Large intestine (tissue), 3 donors: ENCODE results near the gene FOXP1. TPM values are rescaled to one million over a fixed set of nuclear protein-coding genes. Genes with fewer than 3 reads are reported as not detected.

ENCODE experiments used
- DNase-seq, 2 donors: peaks; one replicate each; pipeline versions ENCODE4 v3.0.0 to v3.0.0-alpha.2; 2013
- H3K27ac ChIP-seq: one replicate; pipeline ENCODE4 v1.5.1; 2013; ENCODE audit warnings: low read length
- H3K27me3 ChIP-seq: 2 replicates; pipeline ENCODE4 v1.6.1; 2013; ENCODE audit warnings: low read length; ENCODE audit not compliant: control insufficient read depth, insufficient read depth
- H3K36me3 ChIP-seq: 2 replicates; pipeline ENCODE4 v1.6.1; 2013; ENCODE audit warnings: low read length; ENCODE audit not compliant: control insufficient read depth, insufficient read depth
- H3K4me1 ChIP-seq: one replicate; pipeline ENCODE4 v1.6.1; 2013; ENCODE audit warnings: low read length; ENCODE audit not compliant: control insufficient read depth, insufficient read depth
- H3K4me3 ChIP-seq: one replicate; pipeline ENCODE4 v1.5.1; 2013; ENCODE audit warnings: low read length
- H3K9me3 ChIP-seq: one replicate; pipeline ENCODE4 v1.6.1; 2013; ENCODE audit warnings: mild to moderate bottlenecking, low read depth, low read length, moderate library complexity; ENCODE audit not compliant: control insufficient read depth
- WGBS: methylation state at CpG from one replicate; pipeline ENCODE4 v1.1.5; 2013; ENCODE audit warnings: low lambda C conversion rate; ENCODE audit not compliant: insufficient coverage; 5-methylcytosine and 5-hydroxymethylcytosine counted together
- polyA plus RNA-seq: library from polyadenylated mRNA; unstranded; fragments of 120-200 nt; gene quantifications from one replicate; pipeline ENCODE4 v1.2.1, GENCODE V29; 2013

Gene FOXP1
- polyA plus RNA-seq, 1 donor, result 64.1 TPM

- H3K4me3 ChIP-seq, result no peak overlapping the region
- peaks cover 9% of the 10 kb centered on the region for H3K4me1 ChIP-seq
- no peaks in the 10 kb centered on the region for H3K9me3 ChIP-seq
- no peaks in the 10 kb centered on the region for H3K27me3 ChIP-seq
- H3K27ac ChIP-seq, result no peak overlapping the region
- no peak for DNase-seq
- peaks cover 8% of the 10 kb centered on the region for H3K36me3 ChIP-seq
- 71% methylated on average over 1 of the region's 9 CpGs for WGBS
These were observed 480.1 kb downstream of the FOXP1 start for GRCh38 chr3:71103430-71103921.

GRCh38 chr3:71102111-71102983 lies 481.2 kb downstream of the FOXP1 start:
- Histone ChIP-seq H3K4me3 (no peak overlapping the region), H3K4me1 (peaks cover 9% of the 10 kb centered on the region), H3K36me3 (peaks cover 8% of the 10 kb centered on the region), H3K27me3 (no peaks in the 10 kb centered on the region), H3K9me3 (no peaks in the 10 kb centered on the region), H3K27ac (peak overlapping the region; percentile 38)
- 58% methylated on average over 4 of the region's 11 CpGs for WGBS
- DNase-seq, result peak; percentile 40 to 55

DNA sequence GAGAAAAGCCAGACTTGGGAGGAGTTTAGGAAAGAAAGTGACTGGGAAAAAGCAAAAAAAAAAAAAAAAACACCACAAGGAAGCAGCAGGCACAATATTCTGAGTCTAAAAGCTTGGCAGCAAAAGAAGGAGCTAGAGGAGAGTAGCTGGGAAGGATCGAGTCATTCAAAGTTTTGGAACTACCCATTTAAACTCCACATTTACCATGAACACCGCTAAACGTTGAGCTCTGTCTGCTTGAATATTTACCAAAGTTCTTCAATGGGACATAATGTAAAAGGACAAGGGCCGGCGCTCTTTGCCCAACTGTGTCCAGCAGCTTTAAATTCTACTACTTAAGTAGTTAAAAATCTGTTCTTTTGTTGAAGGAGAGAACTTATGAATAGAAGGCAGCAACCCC lies 481.9 kb downstream of the FOXP1 start:
- 80% methylated on average over 2 of the region's 5 CpGs for WGBS
- DNase-seq, result no peak
- Histone ChIP-seq H3K27ac (peak overlapping the region; percentile 5), H3K36me3 (peaks cover 8% of the 10 kb centered on the region), H3K9me3 (no peaks in the 10 kb centered on the region), H3K4me3 (no peak overlapping the region), H3K27me3 (no peaks in the 10 kb centered on the region), H3K4me1 (peaks cover 9% of the 10 kb centered on the region)

DNA sequence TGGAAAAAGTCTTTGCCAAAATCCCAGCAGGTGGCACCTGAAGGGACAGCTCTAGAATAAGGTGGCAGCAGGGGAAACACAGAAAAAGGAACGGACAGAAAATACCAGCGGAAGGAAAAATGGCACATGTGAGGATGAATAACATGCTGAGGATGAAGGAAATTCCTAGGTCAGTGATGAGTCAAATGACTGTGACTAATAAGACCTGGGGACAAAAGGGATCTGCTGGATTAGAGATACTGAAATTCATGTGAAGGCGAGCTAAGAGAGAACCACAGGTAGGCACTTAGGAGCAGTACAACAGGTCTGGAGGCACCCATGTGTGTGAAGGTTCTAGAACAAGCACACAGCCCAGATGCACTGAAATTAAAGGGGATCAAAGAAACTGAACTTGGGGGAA lies 482.5 kb downstream of the FOXP1 start:
- Histone ChIP-seq H3K27me3 (no peaks in the 10 kb centered on the region), H3K27ac (no peak overlapping the region), H3K4me3 (no peak overlapping the region), H3K9me3 (no peaks in the 10 kb centered on the region), H3K36me3 (peaks cover 8% of the 10 kb centered on the region), H3K4me1 (peaks cover 9% of the 10 kb centered on the region)
- 94% methylated on average over 2 of the region's 3 CpGs for WGBS
- no peak for DNase-seq

GRCh38 chr3:71099997-71100719 lies 483.4 kb downstream of the FOXP1 start:
- Histone ChIP-seq H3K27me3 (no peaks in the 10 kb centered on the region), H3K4me1 (peaks cover 9% of the 10 kb centered on the region), H3K9me3 (no peaks in the 10 kb centered on the region), H3K4me3 (no peak overlapping the region), H3K27ac (no peak overlapping the region), H3K36me3 (peaks cover 8% of the 10 kb centered on the region)
- DNase-seq, result no peak
- WGBS, result no CpG with 5 or more reads among the region's 6 CpGs

- peaks cover 2% of the 10 kb centered on the region for H3K4me1 ChIP-seq
- no CpG with 5 or more reads among the region's 5 CpGs for WGBS
- no peak overlapping the region for H3K4me3 ChIP-seq
- H3K36me3 ChIP-seq, result peaks cover 4% of the 10 kb centered on the region
- no peaks in the 10 kb centered on the region for H3K9me3 ChIP-seq
- H3K27me3 ChIP-seq, result no peaks in the 10 kb centered on the region
- no peak for DNase-seq
- no peak overlapping the region for H3K27ac ChIP-seq
These were observed 486.0 kb downstream of the FOXP1 start for GRCh38 chr3:71097557-71097956.

- H3K36me3 ChIP-seq, result peaks cover 3% of the 10 kb centered on the region
- H3K27ac ChIP-seq, result no peak overlapping the region
- H3K4me3 ChIP-seq, result no peak overlapping the region
- WGBS, result no CpG with 5 or more reads among the region's 1 CpG
- no peaks in the 10 kb centered on the region for H3K4me1 ChIP-seq
- no peaks in the 10 kb centered on the region for H3K27me3 ChIP-seq
- no peaks in the 10 kb centered on the region for H3K9me3 ChIP-seq
- no peak for DNase-seq
These were observed 487.8 kb downstream of the FOXP1 start for GRCh38 chr3:71095511-71096291.

GRCh38 chr3:71094658-71095209 lies 488.8 kb downstream of the FOXP1 start:
- no peak overlapping the region for H3K27ac ChIP-seq
- no peak for DNase-seq
- 80% methylated on average over 1 of the region's 5 CpGs for WGBS
- H3K27me3 ChIP-seq, result no peaks in the 10 kb centered on the region
- H3K4me1 ChIP-seq, result no peaks in the 10 kb centered on the region
- H3K36me3 ChIP-seq, result peaks cover 3% of the 10 kb centered on the region
- no peak overlapping the region for H3K4me3 ChIP-seq
- H3K9me3 ChIP-seq, result no peaks in the 10 kb centered on the region

DNA sequence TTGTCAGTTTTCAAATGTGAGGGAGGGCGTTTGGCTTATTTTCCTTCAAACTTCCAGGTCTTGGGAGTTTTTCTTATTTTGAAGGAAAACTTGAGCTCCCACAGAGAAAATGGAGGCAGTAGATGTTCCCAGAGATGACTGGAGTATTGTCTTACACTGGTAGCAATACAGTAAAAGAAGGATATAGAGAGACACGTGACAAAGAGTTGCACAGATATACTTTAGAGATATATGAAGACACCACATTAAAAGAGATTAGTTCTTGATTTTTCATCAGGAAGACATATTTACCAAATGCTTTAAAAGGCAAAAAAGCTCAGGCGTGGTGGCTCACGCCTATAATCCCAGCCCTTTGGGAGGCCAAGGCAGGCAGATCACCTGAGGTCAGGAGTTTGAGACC lies 490.9 kb downstream of the FOXP1 start:
- Histone ChIP-seq H3K4me1 (no peaks in the 10 kb centered on the region), H3K27ac (no peak overlapping the region), H3K4me3 (no peak overlapping the region), H3K9me3 (no peaks in the 10 kb centered on the region), H3K36me3 (peaks cover 3% of the 10 kb centered on the region), H3K27me3 (no peaks in the 10 kb centered on the region)
- DNase-seq, result no peak
- WGBS, result 100% methylated on average over 1 of the region's 4 CpGs

GRCh38 chr3:71090207-71090606 lies 493.3 kb downstream of the FOXP1 start:
- WGBS, result 89% methylated on average over 3 of the region's 3 CpGs
- DNase-seq, result no peak

More at GRCh38 chr3:71090207-71090606, 493.3 kb downstream of the FOXP1 start:
- Histone ChIP-seq H3K9me3 (no peaks in the 10 kb centered on the region), H3K4me1 (no peaks in the 10 kb centered on the region), H3K27ac (no peak overlapping the region), H3K27me3 (no peaks in the 10 kb centered on the region), H3K4me3 (no peak overlapping the region), H3K36me3 (peaks cover 7% of the 10 kb centered on the region)
